GM12873 (cell line): ENCODE results near the gene NAV3.

Experiments
- CTCF ChIP-seq: IDR thresholded peaks from 2 replicates; pipeline ENCODE4 v1.5.1; 2012; ENCODE audit warnings: low read depth, mild to moderate bottlenecking, moderate library complexity, low read length, control low read depth; ENCODE audit not compliant: insufficient read depth; ENCODE audit errors: missing control alignments

Gene NAV3

DNA sequence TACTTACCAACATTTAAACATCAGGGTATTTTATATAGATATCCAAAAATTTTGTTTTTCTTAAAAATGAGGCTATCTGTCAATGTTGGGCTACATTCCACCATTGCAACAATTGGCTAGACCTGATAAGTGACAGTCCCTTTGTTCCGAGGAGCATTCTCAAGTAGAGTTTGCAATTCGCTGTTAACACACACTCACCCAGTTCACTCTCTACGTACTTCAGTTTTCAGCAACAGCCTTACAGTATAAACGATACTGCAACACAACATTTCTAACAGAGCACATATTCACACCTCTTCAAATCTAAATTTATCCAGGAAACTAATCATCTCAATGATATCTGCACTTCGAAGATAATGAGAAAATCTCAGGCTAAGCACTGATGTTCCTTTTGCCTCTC lies 393.5 kb downstream of the NAV3 start:
- TF ChIP-seq CTCF = no peak

GRCh38 chr12:78226763-78227162 lies 396.1 kb downstream of the NAV3 start:
- no peak for TF ChIP-seq CTCF

DNA sequence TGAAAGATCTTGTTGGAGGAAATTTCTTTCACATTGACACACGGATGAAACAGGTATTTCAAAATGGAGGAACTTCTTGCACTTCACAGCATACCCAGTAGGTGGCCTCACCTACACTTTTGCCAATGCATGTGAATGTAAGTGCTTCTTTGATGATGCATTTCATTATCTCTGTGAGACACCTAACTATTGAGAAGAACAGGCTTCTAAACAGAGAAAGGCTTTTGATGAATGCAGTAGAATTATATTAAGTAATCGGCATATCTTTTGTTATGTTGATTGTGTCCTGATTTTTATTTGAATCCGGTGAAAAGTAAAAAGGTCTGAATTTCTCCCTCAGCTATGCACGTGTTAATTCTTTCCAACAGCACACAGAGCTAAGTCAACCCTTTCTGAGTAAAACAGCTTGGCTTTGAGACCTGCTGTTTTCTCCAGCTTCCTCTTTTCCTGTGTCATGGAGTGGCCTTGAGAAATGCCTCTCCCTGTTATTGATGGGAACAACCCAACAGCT lies 399.0 kb downstream of the NAV3 start:
- TF ChIP-seq CTCF = peak; percentile 83

- no peak for TF ChIP-seq CTCF
Observed at GRCh38 chr12:78232756-78233155, 402.1 kb downstream of the NAV3 start.

GRCh38 chr12:78236264-78236663 lies 405.6 kb downstream of the NAV3 start:
- TF ChIP-seq CTCF = no peak

DNA sequence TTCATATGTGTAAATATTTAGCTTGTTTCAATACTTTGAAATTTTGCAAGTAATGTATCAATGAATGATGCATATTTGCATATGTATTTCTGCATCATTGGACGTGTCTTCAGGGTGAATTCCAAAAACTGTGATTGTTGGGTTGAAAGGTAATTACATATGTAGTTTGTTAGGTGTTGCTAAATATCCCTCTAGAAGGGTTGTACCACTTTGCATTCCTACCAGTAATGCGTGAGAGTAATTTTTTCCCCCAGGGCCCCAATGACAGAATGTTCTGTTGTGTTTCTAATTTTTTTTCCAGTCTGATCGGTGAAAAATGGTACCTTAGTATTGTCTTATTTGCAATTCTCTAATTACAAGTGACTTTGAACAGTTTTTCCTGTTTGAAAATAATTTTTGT lies 408.9 kb downstream of the NAV3 start:
- TF ChIP-seq CTCF = no peak

GRCh38 chr12:78240827-78241226 lies 410.1 kb downstream of the NAV3 start:
- TF ChIP-seq CTCF = no peak
